ENCODE data around the gene OR8J3.

- TF ChIP-seq CTCF (IDR thresholded peaks at IDR 0.05) (no peak), POLR2A (IDR thresholded peaks at IDR 0.05) (no peak)
These were observed 47.0 kb downstream of the OR8J3 start, which contains the start of gene OR8I2 for GRCh38 chr11:56093008-56093407.
